GM18498 (cell line): ENCODE data around the gene KRTAP16-1.
A peak's percentile ranks its signal among the peaks of the same experiment; 100 is the strongest.
"Not testable (repeated sequence)": the region's sequence is repeated elsewhere in the genome, so short reads cannot be mapped to it uniquely, and the experiment has no call there.

ENCODE experiments used
- ATAC-seq: cut with Tn5 transposase; IDR thresholded peaks from one replicate; pipeline ENCODE4 v1.9.1; 2021; ENCODE audit warnings: mild to moderate bottlenecking, moderate library complexity; ENCODE audit not compliant: unreplicated experiment

KRTAP16-1 gene, protein sequence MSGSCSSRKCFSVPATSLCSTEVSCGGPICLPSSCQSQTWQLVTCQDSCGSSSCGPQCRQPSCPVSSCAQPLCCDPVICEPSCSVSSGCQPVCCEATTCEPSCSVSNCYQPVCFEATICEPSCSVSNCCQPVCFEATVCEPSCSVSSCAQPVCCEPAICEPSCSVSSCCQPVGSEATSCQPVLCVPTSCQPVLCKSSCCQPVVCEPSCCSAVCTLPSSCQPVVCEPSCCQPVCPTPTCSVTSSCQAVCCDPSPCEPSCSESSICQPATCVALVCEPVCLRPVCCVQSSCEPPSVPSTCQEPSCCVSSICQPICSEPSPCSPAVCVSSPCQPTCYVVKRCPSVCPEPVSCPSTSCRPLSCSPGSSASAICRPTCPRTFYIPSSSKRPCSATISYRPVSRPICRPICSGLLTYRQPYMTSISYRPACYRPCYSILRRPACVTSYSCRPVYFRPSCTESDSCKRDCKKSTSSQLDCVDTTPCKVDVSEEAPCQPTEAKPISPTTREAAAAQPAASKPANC

DNA sequence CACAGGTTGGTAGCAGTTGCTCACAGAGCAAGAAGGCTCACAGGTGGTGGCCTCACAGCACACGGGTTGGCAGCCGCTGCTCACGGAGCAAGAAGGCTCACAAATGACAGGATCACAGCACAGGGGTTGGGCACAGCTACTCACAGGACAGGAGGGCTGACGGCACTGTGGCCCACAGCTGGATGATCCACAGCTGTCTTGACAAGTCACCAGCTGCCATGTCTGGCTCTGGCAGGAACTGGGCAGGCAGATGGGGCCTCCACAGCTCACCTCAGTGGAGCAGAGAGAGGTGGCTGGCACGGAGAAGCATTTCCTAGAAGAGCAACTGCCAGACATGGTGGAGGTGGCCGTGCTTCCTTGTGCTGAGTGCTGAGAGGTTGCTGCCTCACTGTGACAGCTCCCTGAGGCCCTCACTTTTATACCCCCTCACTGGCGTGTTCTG is at the start of gene KRTAP16-1:
TSS of gene KRTAP16-1 (minus strand) at position 392 of the 442 bp plus-strand sequence. CDS start at position 336, 56 bp downstream.
- peak; percentile 37 for ATAC-seq

DNA sequence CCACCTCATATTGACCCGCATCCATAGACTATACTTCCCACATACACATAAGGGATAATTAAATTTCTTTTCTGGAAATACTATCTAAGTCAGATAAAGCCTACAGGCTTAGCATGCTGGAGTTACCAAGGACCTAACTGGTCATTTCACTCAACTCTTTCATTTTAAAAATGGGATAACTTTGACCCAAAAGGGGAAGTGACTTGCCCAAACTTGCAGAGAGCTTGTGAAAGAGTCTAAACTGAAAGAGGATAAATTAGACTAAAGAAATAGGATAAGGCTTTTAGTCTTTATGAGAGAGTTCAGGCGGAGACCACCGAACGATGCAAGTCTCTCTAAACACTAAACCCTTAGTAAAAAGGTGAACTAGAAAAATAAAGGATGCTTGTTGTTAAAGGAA is 45.4 kb upstream of the KRTAP16-1 start:
- ATAC-seq, result no peak

DNA sequence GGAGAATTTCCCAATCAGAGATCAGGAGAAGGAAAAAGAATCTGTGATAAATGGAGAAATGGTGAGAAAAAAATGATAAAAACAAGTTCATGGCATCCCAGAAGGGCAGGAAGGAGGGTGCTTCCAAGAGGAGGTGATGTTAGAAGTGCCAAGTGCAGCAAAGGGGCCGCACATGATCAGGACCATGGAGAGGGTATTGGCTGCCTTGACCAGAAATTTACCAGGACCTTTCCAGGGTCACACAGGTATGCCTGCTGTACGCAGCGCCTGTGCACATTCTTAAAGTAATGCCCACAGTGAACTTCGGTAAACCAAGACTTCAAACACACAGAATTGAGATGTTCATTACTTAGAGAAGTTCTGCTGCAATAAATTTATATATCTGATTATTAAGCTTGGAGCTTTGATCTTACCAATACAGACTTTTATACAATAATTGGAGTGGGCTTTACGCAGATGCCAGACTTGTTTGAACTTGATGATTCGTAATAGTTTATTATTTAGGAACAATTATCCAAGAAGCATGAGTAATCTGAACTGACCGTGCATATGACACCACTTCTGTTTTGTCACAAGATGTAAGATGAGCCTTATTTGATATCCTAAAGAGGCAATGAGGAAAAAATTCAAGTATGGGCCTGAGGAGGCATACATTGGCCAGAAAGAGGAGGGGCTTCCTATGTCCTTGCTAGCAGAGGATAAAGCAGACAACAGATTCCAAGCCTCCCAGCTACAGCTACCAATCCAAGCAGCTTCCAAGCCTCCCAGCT is 43.7 kb upstream of the KRTAP16-1 start:
- ATAC-seq, result no peak

DNA sequence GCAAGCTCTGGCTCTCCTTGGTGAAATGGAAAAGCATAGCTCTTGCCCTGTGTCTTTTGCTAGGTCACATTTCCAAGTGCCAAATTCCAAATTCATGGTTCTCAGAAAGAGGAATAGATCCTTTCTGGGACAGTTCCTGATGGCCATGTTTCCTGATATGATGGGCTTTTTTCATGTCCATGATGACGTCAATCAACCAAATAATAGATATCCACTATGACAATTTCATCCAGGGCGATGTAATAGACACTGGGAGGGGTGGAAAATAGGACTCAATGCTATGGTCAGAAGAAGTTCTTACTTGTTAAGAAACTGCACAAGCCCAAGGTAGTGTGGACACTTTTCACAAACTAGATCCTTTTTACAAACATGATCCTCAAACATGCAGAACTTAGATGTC is 42.1 kb upstream of the KRTAP16-1 start:
- ATAC-seq, result no peak

DNA sequence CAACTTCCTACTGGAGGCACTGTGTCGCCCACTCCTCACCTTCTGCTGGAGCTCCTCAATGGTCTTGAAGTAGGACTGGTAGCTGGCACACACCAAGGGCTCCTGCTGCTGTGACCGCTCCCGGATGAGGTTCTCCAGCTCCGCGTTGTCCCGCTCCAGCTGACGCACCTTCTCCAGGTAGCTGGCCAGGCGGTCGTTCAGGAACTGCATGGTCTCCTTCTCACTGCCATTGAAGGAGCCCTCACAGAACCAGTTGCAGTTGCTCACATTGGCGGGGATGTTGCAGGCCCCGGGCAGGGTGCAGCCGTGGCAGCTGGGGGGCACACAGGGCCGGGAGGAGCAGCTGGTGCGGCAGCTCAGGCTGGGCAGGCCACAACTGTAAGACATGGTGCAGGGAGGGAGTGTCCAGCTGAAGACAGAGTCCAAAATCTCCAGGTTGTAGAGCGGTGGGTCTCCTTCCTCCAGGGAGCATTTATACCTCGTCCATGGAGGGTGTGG is 41.3 kb upstream of the KRTAP16-1 start, which contains the start of gene KRT33A:
TSS of gene KRT33A (minus strand) at position 448 of the 498 bp plus-strand sequence. CDS start at position 387, 61 bp downstream.
- not testable (repeated sequence) for ATAC-seq

DNA sequence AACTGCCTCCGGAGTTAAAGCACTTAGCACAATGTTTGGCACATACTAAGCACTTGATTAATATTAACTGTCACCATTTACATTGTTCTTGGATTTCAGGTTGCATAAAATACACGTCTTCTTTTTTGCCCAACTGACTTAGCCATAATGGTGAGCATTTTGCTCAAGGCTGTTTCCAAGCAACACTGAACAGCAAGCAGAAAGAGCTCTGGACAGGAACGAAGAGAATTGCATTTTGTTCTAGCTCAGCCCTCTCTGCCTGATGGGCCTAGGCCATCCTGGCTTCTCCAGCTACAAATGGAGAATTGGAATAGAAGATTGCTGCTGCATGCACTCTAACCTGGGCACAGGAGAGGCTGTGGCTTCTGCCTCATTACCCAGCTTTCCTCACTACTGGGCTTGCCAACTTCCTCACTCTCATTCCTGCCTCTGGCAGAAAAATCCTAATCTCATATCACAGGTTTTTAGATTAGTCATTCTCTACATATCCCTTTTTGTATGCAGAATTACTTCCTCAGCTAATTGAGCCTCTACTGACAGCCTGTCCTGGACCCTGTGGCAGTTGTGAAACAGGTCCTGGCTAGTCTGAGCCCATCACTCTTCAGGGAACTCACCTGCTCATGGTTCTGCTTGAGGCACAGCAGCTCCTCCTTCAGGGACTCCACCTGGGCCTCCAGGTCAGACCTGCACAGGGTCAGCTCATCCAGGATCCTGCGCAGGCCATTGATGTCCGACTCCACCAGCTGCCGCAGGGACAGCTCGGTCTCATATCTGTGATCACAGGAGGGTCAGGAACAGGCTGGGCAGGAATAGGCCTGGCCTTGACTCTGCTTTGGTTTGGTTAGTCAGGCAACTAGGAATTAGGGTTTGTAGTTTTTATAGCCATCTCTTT is 39.0 kb upstream of the KRTAP16-1 start:
- ATAC-seq, result no peak

DNA sequence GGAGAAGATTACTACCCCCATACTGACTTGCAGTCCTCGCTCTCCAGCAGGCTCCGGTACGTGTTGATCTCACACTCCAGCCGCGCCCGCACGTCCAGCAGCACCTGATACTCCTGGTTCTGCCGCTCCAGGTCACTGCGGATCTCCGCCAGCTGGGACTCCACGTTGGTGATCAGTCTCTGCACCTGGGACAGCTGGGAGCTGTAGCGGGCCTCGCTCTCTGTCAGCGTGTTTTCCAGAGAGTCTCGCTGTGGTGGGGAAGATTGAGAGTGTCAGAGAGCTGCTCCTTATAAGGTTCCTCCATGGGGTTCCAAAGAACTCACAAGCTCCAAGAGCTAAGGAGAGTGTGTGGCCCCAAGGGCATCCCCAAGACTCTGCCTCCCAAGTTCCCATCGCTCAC is 37.3 kb upstream of the KRTAP16-1 start:
- ATAC-seq, result not testable (repeated sequence)

DNA sequence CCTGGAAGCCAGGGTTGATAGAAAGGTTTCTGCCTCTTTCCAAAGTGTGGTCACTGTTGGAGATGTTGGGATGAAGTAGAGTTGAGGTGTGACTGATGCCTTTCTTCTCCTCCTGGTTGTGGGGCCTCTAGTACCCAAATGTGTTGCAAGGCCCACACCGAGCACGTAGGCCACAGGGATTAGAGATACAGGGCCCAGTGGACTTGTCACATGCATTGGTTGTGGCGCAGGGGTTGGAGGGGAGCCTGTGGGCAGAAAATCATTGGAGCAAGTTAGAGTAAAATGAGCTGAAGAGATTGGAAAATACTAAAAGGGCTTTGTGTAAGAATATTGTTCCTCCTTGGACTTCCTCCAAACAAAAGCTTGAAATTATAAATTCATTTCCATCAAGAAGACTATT is 36.9 kb upstream of the KRTAP16-1 start:
- no peak for ATAC-seq

DNA sequence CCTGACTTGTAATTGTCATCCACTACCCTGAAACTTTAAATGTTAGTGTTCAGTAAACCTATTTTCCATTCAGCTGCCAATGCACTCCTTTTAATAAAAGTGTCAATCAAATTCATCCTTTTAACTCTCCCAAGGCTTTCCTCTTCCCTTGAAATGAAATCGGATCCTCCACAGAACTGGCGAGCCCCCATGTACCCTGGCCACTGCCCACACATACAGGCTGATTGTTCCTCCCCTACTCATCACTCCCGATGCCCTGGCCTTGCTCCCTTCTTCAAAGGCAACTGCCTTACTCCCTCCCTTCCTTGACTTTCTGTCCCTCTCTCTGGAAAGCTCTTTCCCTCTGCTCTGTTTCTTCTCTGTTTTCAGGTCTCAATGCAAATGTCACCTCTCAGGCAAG is 33.9 kb upstream of the KRTAP16-1 start:
- ATAC-seq, result no peak

DNA sequence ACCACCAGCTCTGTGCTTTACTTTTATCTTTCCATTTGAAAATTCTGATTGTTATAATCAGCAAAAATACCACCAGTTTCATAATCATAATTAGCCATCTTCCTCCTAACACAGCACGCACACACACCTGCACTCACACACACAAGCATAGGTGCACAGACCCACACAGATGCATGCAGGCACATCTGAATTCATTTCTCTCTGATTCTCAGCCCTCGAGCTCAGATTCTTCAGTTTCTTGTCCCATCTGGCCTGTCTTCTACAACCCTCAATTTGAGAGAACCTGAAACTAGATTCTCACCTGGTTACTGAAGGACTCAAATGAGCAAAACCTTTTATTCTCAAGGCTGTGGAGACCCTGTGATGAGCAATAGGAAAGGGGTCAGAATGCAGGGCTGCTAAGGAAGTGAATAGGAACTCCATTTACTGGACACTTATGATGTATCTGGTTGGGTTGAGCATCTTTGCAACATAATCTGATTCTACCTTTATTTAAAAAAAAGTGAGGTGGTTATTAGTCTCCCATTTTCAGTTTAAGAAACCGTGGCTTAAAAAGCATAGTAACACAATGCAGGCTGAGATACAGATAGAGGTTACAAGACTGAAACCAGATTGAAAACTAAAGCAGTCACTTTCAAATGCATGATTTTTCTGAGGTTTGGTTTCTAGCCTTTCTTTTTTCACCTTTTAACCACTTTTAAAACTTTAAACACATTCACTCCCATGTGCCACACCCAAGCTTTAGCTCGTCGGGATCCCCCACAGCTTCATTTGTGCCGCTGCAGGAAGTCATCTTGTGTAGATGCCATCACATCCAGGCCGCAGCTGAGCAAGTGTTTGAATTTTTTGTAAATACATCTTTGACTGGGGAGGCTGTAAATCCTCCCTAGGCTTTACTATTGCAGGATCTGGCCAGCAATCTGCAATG is 32.1 kb upstream of the KRTAP16-1 start:
- peak; percentile 46 for ATAC-seq

DNA sequence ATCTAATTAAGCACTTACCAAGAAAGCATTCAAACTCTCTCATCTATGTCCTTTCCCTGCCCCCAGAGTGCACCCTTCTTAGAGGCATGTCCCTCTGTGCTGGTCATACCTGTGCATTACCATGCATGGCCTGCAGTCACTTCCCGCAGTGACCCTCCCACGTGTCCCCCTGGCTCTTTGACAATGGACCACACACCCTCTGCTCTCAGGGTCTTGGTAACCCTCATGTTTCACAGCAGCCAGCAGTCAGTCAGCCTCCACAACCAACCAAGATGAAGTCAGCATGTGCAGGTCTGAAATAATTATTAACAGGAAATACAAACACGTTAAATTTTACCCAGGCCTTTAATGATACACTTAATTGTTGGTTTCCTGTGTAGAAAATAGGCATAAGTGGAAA is 31.4 kb upstream of the KRTAP16-1 start:
- ATAC-seq, result no peak

DNA sequence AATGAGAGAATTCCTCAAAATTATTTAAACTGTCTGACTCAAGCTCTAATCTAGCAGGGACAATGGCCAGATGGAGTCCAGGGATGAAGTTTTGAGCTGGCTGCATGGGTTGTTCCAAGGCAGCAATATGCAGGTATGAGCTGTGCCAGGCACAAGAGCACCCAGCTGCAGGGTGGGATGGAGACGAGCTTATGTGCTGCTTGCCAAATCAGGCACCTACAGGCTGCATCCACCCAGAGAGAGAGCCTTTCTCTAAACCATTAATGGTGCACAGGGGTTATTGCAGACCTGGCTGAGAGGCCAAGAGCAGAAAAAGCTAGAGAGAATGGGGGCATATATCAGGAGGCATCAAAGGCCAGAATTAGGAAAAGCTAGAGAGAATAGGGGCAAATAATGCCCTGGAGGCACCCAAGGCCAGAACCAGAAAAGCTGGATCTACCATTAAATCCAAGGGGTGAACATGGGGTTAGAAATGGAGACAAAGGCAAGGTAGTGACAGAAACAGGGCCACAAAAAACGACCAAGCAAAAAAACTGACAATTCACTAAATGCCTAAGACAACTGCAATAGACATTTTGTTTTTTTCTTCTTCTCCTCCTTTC is 30.6 kb upstream of the KRTAP16-1 start:
- ATAC-seq, result no peak

DNA sequence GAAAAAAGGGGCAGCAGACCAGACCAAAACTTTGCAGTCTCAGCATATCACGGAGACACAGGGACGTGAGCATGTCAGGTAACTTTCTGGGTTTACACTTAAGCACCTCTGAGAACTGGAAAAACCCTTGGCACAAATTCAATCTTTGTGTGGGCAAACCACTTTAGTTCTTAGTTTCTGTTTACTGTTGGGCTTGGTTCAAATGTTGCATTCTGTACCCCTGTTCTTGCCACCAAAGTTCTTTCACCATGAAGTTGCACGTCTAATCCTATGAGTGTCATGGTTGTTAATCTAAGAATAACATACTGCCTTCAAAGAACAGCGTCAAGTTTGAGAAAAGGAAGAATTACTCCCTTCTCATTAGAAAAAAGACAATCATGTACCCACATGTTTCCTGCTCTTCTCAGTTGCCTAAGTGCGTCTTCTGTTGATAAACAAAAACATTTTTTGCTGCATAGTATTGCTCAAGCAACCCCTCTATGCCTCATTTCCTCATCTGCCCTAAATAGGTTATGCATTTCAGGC is 29.9 kb upstream of the KRTAP16-1 start:
- ATAC-seq, result peak; percentile 49

DNA sequence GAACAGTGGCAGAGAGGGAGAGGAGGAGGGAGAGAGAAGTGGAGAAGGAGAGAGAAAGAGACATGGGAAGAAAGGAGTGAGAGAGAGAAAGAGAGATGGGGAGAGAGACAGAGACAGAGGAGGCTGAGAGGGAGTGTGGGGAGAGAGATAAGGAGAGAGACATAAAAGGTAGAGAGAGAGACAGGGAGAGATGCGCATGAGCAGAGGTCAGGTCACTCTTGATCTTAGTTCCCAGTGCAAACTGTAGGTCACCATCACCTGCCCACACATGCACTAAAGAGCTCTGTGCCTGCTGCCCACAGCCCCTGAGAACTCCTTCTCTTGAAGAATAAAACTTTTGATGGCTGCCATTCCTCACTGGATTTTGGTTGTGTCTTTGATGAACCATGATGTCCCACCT is 26.6 kb upstream of the KRTAP16-1 start:
- ATAC-seq, result no peak

DNA sequence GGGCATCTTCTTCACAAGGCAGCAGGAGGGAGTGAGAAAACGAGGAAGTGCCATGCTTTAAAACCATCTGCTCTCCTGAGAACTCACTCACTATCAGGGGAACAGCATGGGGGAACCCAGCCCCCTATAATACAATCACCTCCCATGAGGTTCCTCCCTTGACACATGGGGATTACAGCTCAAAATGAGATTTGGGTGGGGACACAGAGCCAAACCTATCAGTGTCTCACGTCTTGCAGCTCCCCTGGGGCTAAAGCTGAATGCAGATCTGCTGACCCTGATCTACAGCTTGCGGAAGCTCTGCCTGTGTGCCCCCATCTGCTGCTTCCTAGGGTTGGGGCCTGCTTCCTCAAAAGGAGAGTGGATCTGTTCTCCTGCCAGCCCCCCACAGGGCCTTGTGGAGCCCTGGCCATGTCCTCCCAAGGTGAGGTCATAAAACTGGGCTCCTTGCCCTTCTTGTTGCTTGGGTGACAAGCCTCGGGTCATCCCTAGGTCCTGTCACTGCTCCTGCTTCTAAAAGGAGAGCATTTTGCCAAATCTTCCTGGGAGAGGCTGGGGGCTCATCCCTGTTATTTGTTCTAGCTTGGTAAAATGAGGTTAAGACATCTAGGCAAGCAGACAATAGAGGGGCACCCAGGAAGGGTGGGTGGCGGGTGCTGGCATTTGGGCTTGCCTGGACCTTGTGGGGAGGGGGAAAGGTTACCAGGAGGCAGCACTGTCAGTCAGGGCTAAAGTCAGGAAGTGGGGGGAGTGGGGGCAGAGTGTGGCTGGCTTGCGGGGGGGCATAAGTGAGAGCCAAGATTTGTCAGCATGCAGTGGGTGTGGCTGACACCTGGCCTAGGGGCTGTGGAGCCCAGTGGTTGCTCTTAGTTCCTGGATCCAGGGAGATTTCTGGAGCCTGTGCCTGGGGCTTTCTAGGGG is 25.5 kb upstream of the KRTAP16-1 start:
- ATAC-seq, result no peak

DNA sequence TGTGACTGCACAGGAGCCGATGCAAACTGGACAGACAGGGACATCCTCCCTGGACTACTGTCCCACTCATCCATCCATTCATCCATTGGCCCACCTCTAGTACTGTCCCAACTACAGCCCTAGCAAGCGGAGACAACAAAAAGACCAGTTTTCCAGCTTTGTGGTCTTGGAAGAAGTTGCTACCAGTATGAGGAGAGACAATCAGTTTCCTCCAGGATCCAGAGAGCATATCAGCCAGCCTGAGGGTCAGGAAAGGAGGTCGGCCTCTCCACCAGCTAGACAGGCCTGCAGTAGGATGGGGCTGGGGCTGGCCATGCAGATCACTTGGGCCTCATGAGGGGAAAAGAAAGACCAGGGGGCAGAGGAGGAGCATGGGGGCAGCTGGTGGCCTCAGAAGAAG is 24.7 kb upstream of the KRTAP16-1 start:
- ATAC-seq, result no peak

DNA sequence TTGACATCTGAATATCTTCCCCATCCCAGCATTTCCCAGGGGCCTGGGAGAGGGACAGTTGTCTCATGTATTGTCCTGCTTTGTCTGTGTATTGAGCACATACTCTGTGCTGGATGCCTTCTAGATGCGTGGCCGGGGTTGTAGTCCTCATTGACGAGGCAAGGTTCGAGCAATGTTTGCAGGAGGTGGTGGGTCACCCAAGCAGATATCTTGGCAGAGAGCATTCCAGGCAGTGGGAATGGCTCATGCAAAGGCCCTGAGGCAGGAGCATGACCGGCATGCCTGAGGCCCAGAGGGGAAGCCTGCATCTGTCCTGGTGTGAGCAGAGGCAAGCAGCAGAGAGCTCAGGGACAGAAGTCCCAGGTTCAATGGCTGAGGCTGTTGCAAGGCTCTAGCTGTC is 24.0 kb upstream of the KRTAP16-1 start:
- no peak for ATAC-seq

DNA sequence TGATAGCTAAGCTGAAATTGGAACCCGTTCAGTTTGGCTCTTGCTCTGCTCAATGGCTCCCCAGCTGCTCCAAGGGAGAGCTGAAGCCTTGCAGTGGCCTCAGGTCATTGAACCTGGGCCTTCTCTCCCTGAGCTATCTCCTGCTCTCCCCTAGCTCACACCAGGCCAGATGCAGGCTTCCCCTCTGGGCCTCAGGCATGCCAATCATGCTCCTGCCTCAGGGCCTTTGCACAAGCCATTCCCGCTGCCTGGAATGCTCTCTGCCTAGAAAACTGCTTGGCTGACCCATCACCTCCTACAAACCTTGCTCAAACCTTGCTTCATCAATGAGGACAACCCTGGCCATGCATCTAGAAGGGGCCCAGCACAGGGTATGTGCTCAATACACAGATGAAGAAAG is 23.1 kb upstream of the KRTAP16-1 start:
- no peak for ATAC-seq
